H1 (cell line): ENCODE data around the gene LDHAL6A. TPM values are rescaled to one million over a fixed set of nuclear protein-coding genes. Genes with fewer than 3 reads are reported as not detected.

ENCODE experiments used
- CTCF ChIA-PET: fragments of 300-600 bp; sonication (Branson Sonifier 250); formaldehyde crosslinking; loops from one replicate; lab custom pipeline; 2021; ENCODE audit not compliant: partially characterized antibody; lab: Charles Lee
- POLR2A ChIA-PET: fragments of 300-600 bp; sonication (Branson Sonifier 250); formaldehyde crosslinking; loops from one replicate; lab custom pipeline; 2021; ENCODE audit warnings: inconsistent platforms; ENCODE audit not compliant: partially characterized antibody; lab: Charles Lee
- DNase-seq, 2 experiments: peaks; one replicate each; pipeline versions ENCODE4 v3.0.0 to v3.0.0-alpha.2; 2010 to 2022; ENCODE audit warnings: low spot score in 2 of 2, low read depth in 1 of 2, mixed read lengths in 1 of 2
- FAIRE-seq: peaks from 2 replicates; lab custom pipeline; 2011; peaks lifted over from hg19 to GRCh38; lab: Jason Lieb, UNC
- H2AFZ ChIP-seq: 2 replicates; pipeline ENCODE4 v1.8.1; 2012; ENCODE audit warnings: low read length, inconsistent platforms
- H2AK5ac ChIP-seq: 2 replicates; pipeline ENCODE4 v1.6.1; 2013; ENCODE audit warnings: low read depth, low read length
- H2BK120ac ChIP-seq: replicated peaks from 2 replicates; pipeline ENCODE3; 2013; ENCODE audit warnings: low read depth, low read length, inconsistent platforms
- H2BK12ac ChIP-seq: 2 replicates; pipeline ENCODE4 v1.6.1; 2013; ENCODE audit warnings: low read depth, low read length
- H2BK15ac ChIP-seq: 2 replicates; pipeline ENCODE4 v1.6.1; 2013; ENCODE audit warnings: low read length
- H2BK20ac ChIP-seq: 2 replicates; pipeline ENCODE4 v1.6.1; 2013; ENCODE audit warnings: low read length
- H2BK5ac ChIP-seq: 2 replicates; pipeline ENCODE4 v1.6.1; 2013; ENCODE audit warnings: low read depth, low read length
- H3K14ac ChIP-seq: 2 replicates; pipeline ENCODE4 v1.6.1; 2013; ENCODE audit warnings: inconsistent platforms; ENCODE audit not compliant: insufficient read length
- H3K18ac ChIP-seq: 2 replicates; pipeline ENCODE4 v1.6.1; 2013; ENCODE audit warnings: low read length; ENCODE audit errors: extremely low read depth
- H3K23ac ChIP-seq: 2 replicates; pipeline ENCODE4 v1.6.1; 2013; ENCODE audit warnings: inconsistent platforms; ENCODE audit not compliant: insufficient read length
- H3K23me2 ChIP-seq: 2 replicates; pipeline ENCODE4 v1.6.1; 2013; ENCODE audit warnings: low read depth, low read length
- H3K27ac ChIP-seq: 2 replicates; pipeline ENCODE4 v1.6.1; 2011; ENCODE audit warnings: low read depth, low read length, inconsistent platforms
- H3K27me3 ChIP-seq, 4 experiments: replicated peaks in 1 of 4; 1 replicate in 1 of 4; 2 replicates in 3 of 4; pipeline versions ENCODE4 v1.6.1 to v1.8.1; 2011 to 2013; ENCODE audit warnings: low read length in 3 of 4, mild to moderate bottlenecking in 3 of 4, inconsistent platforms in 2 of 4, mixed read lengths in 2 of 4, moderate library complexity in 1 of 4; ENCODE audit not compliant: control insufficient read depth in 3 of 4, insufficient read depth in 3 of 4; ENCODE audit errors: extremely low read depth in 1 of 4
- H3K36me3 ChIP-seq, 4 experiments: 2 replicates each; pipeline versions ENCODE4 v1.6.1 to v1.8.1; 2011 to 2013; ENCODE audit warnings: mild to moderate bottlenecking in 4 of 4, low read length in 3 of 4, moderate library complexity in 2 of 4, control low read depth in 1 of 4, inconsistent platforms in 1 of 4; ENCODE audit not compliant: insufficient read depth in 4 of 4, control insufficient read depth in 2 of 4
- H3K4ac ChIP-seq: replicated peaks from 2 replicates; pipeline ENCODE3; 2013; ENCODE audit warnings: low read length, low read depth, mixed read lengths, inconsistent platforms; ENCODE audit not compliant: insufficient read length
- H3K4me1 ChIP-seq, 4 experiments: replicated peaks in 1 of 4; 1 replicate in 1 of 4; 2 replicates in 3 of 4; pipeline versions ENCODE4 v1.6.1 to v1.8.1; 2011 to 2013; ENCODE audit warnings: low read length in 3 of 4, inconsistent platforms in 2 of 4, mixed read lengths in 1 of 4; ENCODE audit not compliant: insufficient read depth in 4 of 4, control insufficient read depth in 3 of 4
- H3K4me2 ChIP-seq, 2 experiments: 2 replicates each; pipeline versions ENCODE4 v1.6.1 to v1.8.1; 2011 to 2013; ENCODE audit warnings: low read depth in 2 of 2, low read length in 2 of 2, control low read depth in 1 of 2, inconsistent platforms in 1 of 2, mild to moderate bottlenecking in 1 of 2; ENCODE audit not compliant: insufficient read depth in 1 of 2
- H3K4me3 ChIP-seq, 4 experiments: fragments of 200-600, 300-600 bp in 1 of 4; sonication (generic), shearing (Covaris generic), sonication (Bioruptor Twin) in 1 of 4; 2 replicates each; pipeline versions ENCODE4 v1.5.1 to v1.8.1; 2011 to 2016; ENCODE audit warnings: low read length in 4 of 4, low read depth in 3 of 4, control low read depth in 2 of 4, inconsistent platforms in 2 of 4, mild to moderate bottlenecking in 2 of 4, mixed read lengths in 1 of 4, moderate library complexity in 1 of 4; ENCODE audit not compliant: insufficient read depth in 2 of 4; ENCODE audit errors: extremely low read depth in 1 of 4
- H3K56ac ChIP-seq: replicated peaks from 2 replicates; pipeline ENCODE3; 2013; ENCODE audit warnings: low read depth, mild to moderate bottlenecking, mixed read lengths, low read length, inconsistent platforms; ENCODE audit not compliant: insufficient read length
- H3K79me1 ChIP-seq: 2 replicates; pipeline ENCODE4 v1.6.1; 2013; ENCODE audit warnings: low read depth, low read length, control low read depth
- H3K79me2 ChIP-seq, 2 experiments: 2 replicates each; pipeline versions ENCODE4 v1.6.1 to v1.8.1; 2012 to 2013; ENCODE audit warnings: low read length in 2 of 2, mild to moderate bottlenecking in 2 of 2, inconsistent platforms in 1 of 2; ENCODE audit not compliant: insufficient read depth in 2 of 2, control insufficient read depth in 1 of 2
- H3K9ac ChIP-seq, 4 experiments: replicated peaks in 1 of 4; 1 replicate in 1 of 4; 2 replicates in 3 of 4; pipeline versions ENCODE4 v1.6.1 to v1.8.1; 2011 to 2013; ENCODE audit warnings: low read depth in 3 of 4, low read length in 3 of 4, control low read depth in 2 of 4, mild to moderate bottlenecking in 2 of 4, moderate library complexity in 2 of 4, inconsistent platforms in 1 of 4; ENCODE audit errors: extremely low read depth in 1 of 4
- H3K9me3 ChIP-seq, 2 experiments: 2 replicates each; pipeline versions ENCODE4 v1.6.1 to v1.8.1; 2012 to 2013; ENCODE audit warnings: mild to moderate bottlenecking in 2 of 2, moderate library complexity in 2 of 2, control low read depth in 1 of 2, inconsistent platforms in 1 of 2, low read depth in 1 of 2, low read length in 1 of 2, mixed read lengths in 1 of 2; ENCODE audit not compliant: insufficient read depth in 2 of 2
- H4K20me1 ChIP-seq, 2 experiments: replicated peaks in 1 of 2; 2 replicates each; pipeline versions ENCODE3 to v1.8.1; 2011 to 2013; ENCODE audit warnings: inconsistent platforms in 2 of 2, low read length in 2 of 2, mild to moderate bottlenecking in 1 of 2; ENCODE audit not compliant: insufficient read depth in 2 of 2, control insufficient read depth in 1 of 2
- H4K5ac ChIP-seq: 2 replicates; pipeline ENCODE4 v1.6.1; 2013; ENCODE audit warnings: low read length, low read depth, mixed read lengths, inconsistent platforms; ENCODE audit not compliant: insufficient read length
- H4K8ac ChIP-seq: 2 replicates; pipeline ENCODE4 v1.8.0; 2013; ENCODE audit warnings: mild to moderate bottlenecking, moderate library complexity, low read length, inconsistent platforms; ENCODE audit not compliant: insufficient read depth; ENCODE audit errors: extremely low read depth
- H4K91ac ChIP-seq: replicated peaks from 2 replicates; pipeline ENCODE3; 2013; ENCODE audit warnings: low read length, mixed read lengths, inconsistent platforms; ENCODE audit not compliant: insufficient read length
- CHD2 ChIP-seq: IDR thresholded peaks from 2 replicates; pipeline ENCODE4 v1.6.1; 2012; ENCODE audit warnings: low read length, improper control_type of control experiment
- SIN3A ChIP-seq, 2 experiments: IDR thresholded peaks in 1 of 2; conservative IDR thresholded peaks in 1 of 2; 2 replicates each; pipeline ENCODE4 v1.6.1; 2011 to 2012; ENCODE audit warnings: low read length in 2 of 2, improper control_type of control experiment in 1 of 2, low read depth in 1 of 2, mild to moderate bottlenecking in 1 of 2
- SP4 ChIP-seq: IDR thresholded peaks from 2 replicates; pipeline ENCODE4 v1.6.1; 2012; ENCODE audit warnings: low read length, inconsistent platforms
- WGBS, 2 experiments: shearing (Covaris generic) in 1 of 2; methylation state at CpG; one replicate each; pipeline versions ENCODE4 v1.1.6 to v1.1.7; 2013 to 2015; ENCODE audit warnings: low lambda C conversion rate in 2 of 2, mixed read lengths in 2 of 2, inconsistent platforms in 1 of 2, low coverage in 1 of 2, missing lambda C conversion rate in 1 of 2; ENCODE audit not compliant: insufficient replicate concordance in 2 of 2, insufficient coverage in 1 of 2, insufficient read length in 1 of 2; ENCODE audit errors: extremely low coverage in 1 of 2, missing lambda C conversion rate in 1 of 2; 5-methylcytosine and 5-hydroxymethylcytosine counted together
- polyA plus RNA-seq, 7 experiments: library from polyadenylated mRNA; depleted of rRNA in 3 of 7; stranded (reverse) in 5 of 7; unstranded in 2 of 7; fragments of >200 nt in 5 of 7; fragments of 200-250 nt in 2 of 7; gene quantifications; 1 replicate in 5 of 7; 2 replicates in 1 of 7; 4 replicates in 1 of 7; pipeline versions ENCODE4 v1.2.1 to v1.2.3, GENCODE V29; 2011 to 2013; ENCODE audit warnings: missing spikeins in 2 of 7, mixed read lengths in 2 of 7
- total RNA-seq: library from RNA; stranded (reverse); fragmentation: NEBNext Ultra II Directional; extraction: Animal tissue kit (Norgen Biotek cat#: 25700); gene quantifications from 2 replicates; pipeline ENCODE4 v1.2.1, GENCODE V29; 2021
- TF ChIP-seq, protein P1 (sequence below), 3 experiments: IDR thresholded peaks; 1 replicate in 2 of 3; 2 replicates in 1 of 3; pipeline versions ENCODE4 v1.5.1 to v1.6.1; 2011; ENCODE audit warnings: low read length in 3 of 3, mild to moderate bottlenecking in 3 of 3, inconsistent platforms in 2 of 3, low read depth in 1 of 3, moderate library complexity in 1 of 3; ENCODE audit not compliant: insufficient read depth in 1 of 3; ENCODE audit errors: control extremely low read depth in 1 of 3

The LDHAL6A gene
- total and polyA plus RNA-seq, 2 of the 8 experiments (the other 6 are each of a cell fraction or from before 2014, with no cell fraction given): not detected

DNA sequence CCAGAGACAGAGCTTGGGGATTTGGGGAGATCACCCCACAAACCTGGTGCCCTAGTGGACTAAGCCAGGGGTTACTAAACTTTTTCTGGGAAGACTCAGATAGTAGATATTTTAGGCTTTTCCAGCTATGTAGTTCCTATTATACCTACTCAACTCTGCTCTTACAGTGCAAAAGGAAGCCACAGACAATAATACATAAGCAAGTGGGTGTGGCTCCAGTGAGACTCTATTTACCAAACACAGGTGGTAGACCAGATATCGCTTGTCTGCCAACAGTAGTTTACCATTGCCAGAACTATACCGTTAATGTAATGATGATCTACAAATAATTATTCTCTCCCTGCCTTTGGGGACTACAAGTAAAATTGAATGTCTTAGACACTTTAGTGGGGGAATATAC lies 36.6 kb upstream of the LDHAL6A start:
- Histone ChIP-seq H4K91ac (no peak overlapping the region), H2BK20ac (no peak overlapping the region), H4K5ac (no peak overlapping the region), H3K27ac (no peak overlapping the region), H3K18ac (no peak overlapping the region), H2BK12ac (no peak overlapping the region), H3K23ac (no peak overlapping the region), H3K9me3 (no peaks in the 10 kb centered on the region), H2BK15ac (no peak overlapping the region), H3K79me1 (no peaks in the 10 kb centered on the region), H3K23me2 (peaks cover 3% of the 10 kb centered on the region; the same call in 1 of the 2 replicates), H3K14ac (no peak overlapping the region), H3K56ac (no peak overlapping the region), H3K27me3 (no peaks in the 10 kb centered on the region), H2BK120ac (no peak overlapping the region), H3K4me3 (no peak overlapping the region), H2BK5ac (no peak overlapping the region), H4K20me1 (no peaks in the 10 kb centered on the region), H3K9ac (no peak overlapping the region), H3K4me2 (no peak overlapping the region), H3K4me1 (no peaks in the 10 kb centered on the region), H3K4ac (no peak overlapping the region), H3K79me2 (no peaks in the 10 kb centered on the region), H2AK5ac (no peak overlapping the region), H3K36me3 (no peaks in the 10 kb centered on the region), H2AFZ (no peak overlapping the region), H4K8ac (no peak overlapping the region)
- DNase-seq (no peak), FAIRE-seq (no peak)
- POLR2A ChIA-PET: no interaction called here
- TF ChIP-seq SIN3A (conservative IDR thresholded peaks at IDR 0.05 in 1 of 2, IDR thresholded peaks at IDR 0.05 in 1 of 2; ENCODE audit: low read depth in 1 of 2, low read length in 2 of 2) (no peak), SP4 (no peak), CHD2 (no peak)
- TF ChIP-seq, protein P1, sequence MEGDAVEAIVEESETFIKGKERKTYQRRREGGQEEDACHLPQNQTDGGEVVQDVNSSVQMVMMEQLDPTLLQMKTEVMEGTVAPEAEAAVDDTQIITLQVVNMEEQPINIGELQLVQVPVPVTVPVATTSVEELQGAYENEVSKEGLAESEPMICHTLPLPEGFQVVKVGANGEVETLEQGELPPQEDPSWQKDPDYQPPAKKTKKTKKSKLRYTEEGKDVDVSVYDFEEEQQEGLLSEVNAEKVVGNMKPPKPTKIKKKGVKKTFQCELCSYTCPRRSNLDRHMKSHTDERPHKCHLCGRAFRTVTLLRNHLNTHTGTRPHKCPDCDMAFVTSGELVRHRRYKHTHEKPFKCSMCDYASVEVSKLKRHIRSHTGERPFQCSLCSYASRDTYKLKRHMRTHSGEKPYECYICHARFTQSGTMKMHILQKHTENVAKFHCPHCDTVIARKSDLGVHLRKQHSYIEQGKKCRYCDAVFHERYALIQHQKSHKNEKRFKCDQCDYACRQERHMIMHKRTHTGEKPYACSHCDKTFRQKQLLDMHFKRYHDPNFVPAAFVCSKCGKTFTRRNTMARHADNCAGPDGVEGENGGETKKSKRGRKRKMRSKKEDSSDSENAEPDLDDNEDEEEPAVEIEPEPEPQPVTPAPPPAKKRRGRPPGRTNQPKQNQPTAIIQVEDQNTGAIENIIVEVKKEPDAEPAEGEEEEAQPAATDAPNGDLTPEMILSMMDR (IDR thresholded peaks at IDR 0.05; ENCODE audit: control extremely low read depth in 1 of 3, insufficient read depth in 1 of 3, low read depth in 1 of 3, low read length in 3 of 3): no peak
- 98% methylated on average over 2 of the region's 2 CpGs; no CpG with 5 or more reads in 1 of the 2 experiments for WGBS, 2 experiments
- CTCF ChIA-PET: interaction anchor here (0.7 to 1.6 kb wide), 2 partner anchors 9 to 215 kb away, joined by 3 to 5 read pairs; no protein-coding TSS in a partner anchor
